ENCODE results near the gene LPAR2.
"Not testable (repeated sequence)": the region's sequence is repeated elsewhere in the genome, so short reads cannot be mapped to it uniquely, and the experiment has no call there.

Gene LPAR2

GRCh38 chr19:19628501-19629134, 598 bp upstream of the LPAR2 start:
- peak; percentile 40 for DNase-seq

- no peak for DNase-seq
Observed at GRCh38 chr19:19626516-19627472, 1.2 kb downstream of the LPAR2 start.

GRCh38 chr19:19624032-19624570, 3.9 kb downstream of the LPAR2 start:
- no peak for DNase-seq

GRCh38 chr19:19623383-19623782, 4.6 kb downstream of the LPAR2 start:
- no peak for DNase-seq

GRCh38 chr19:19619849-19620210, 8.2 kb downstream of the LPAR2 start:
- no peak for DNase-seq

- no peak for DNase-seq
Observed at GRCh38 chr19:19619181-19619848, 8.7 kb downstream of the LPAR2 start.

- peak; percentile 99 for DNase-seq
Observed at GRCh38 chr19:19618219-19619051, 9.6 kb downstream of the LPAR2 start, which contains the start of gene PBX4. PBX4 (minus strand) TSS chr19:19618687; CDS start chr19:19618629, 58 bp downstream.

GRCh38 chr19:19615086-19615485, 12.9 kb downstream of the LPAR2 start:
- peak; percentile 84 for DNase-seq

GRCh38 chr19:19613506-19613905, 14.5 kb downstream of the LPAR2 start:
- DNase-seq: no peak

GRCh38 chr19:19610376-19611202, 17.4 kb downstream of the LPAR2 start:
- DNase-seq: no peak

GRCh38 chr19:19606686-19607085, 21.3 kb downstream of the LPAR2 start:
- not testable (repeated sequence) for DNase-seq

- peak; percentile 94 for DNase-seq
Observed at GRCh38 chr19:19606021-19606420, 22.0 kb downstream of the LPAR2 start.

GRCh38 chr19:19602713-19603324, 25.2 kb downstream of the LPAR2 start:
- no peak for DNase-seq

GRCh38 chr19:19602136-19602712, 25.8 kb downstream of the LPAR2 start:
- peak; percentile 80 for DNase-seq

GRCh38 chr19:19600793-19601330, 27.2 kb downstream of the LPAR2 start:
- DNase-seq: peak; percentile 24

- peak; percentile 85 for DNase-seq
Observed at GRCh38 chr19:19598728-19599451, 29.1 kb downstream of the LPAR2 start.

GRCh38 chr19:19597809-19598306, 30.2 kb downstream of the LPAR2 start:
- DNase-seq: peak; percentile 92

GRCh38 chr19:19595171-19595701, 32.8 kb downstream of the LPAR2 start:
- DNase-seq: no peak

GRCh38 chr19:19594381-19594780, 33.6 kb downstream of the LPAR2 start:
- no peak for DNase-seq

All from CD4-positive, alpha-beta T cell treated with Interleukin-4 for 4 hours (primary cell).